Activated naive CD8-positive, alpha-beta T cell (primary cell): ENCODE results near the gene VAPB.

ENCODE experiments used
- H3K27ac Mint-ChIP-seq: one replicate; pipeline ENCODE4 v1.8.0; 2021; ENCODE audit warnings: mixed read lengths
- H3K27me3 Mint-ChIP-seq: one replicate; pipeline ENCODE4 v1.8.0; 2021; ENCODE audit warnings: mixed read lengths
- H3K36me3 Mint-ChIP-seq: one replicate; pipeline ENCODE4 v1.8.0; 2021; ENCODE audit warnings: mixed read lengths
- H3K4me1 Mint-ChIP-seq: one replicate; pipeline ENCODE4 v1.8.0; 2021; ENCODE audit warnings: low read depth, mixed read lengths
- H3K4me3 Mint-ChIP-seq: one replicate; pipeline ENCODE4 v1.8.0; 2021; ENCODE audit warnings: mild to moderate bottlenecking, mixed read lengths
- H3K9me3 Mint-ChIP-seq: one replicate; pipeline ENCODE4 v1.8.0; 2021; ENCODE audit warnings: low read depth, mixed read lengths

Gene VAPB

DNA sequence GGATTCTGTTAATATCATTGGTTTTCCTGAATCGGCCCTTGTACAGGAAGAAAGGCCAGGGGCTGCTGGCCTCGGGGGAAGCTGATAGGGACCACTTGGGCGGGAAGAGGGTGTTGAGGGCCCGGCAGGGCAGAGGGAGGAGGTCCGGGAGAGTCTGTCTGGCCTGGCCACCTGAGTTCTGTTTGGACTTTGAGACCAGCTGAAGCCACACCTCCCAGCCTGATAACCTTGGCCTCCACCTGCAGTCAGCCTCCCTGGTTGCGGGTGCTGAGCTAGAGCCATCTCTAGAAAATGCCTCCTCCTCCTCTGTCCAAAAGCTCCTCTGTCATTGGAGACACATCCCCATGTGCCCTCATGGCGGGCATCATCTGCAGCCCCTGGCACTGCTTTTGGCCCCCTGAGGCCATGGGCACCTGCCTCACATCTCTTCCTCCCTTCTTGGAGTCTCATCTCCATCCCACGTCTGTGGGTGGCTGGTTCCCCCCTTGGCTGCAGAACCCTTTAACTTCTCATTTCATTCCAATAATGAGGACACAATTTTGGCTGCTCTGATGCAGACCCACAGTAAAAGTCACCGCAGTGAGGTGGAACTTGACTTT is 109.5 kb downstream of the VAPB start:
- Mint-ChIP-seq H3K9me3 (peaks cover 8% of the 10 kb centered on the region), H3K27me3 (peaks cover 1% of the 10 kb centered on the region), H3K4me3 (no peak overlapping the region), H3K4me1 (no peaks in the 10 kb centered on the region), H3K36me3 (peaks cover 6% of the 10 kb centered on the region), H3K27ac (no peak overlapping the region)

DNA sequence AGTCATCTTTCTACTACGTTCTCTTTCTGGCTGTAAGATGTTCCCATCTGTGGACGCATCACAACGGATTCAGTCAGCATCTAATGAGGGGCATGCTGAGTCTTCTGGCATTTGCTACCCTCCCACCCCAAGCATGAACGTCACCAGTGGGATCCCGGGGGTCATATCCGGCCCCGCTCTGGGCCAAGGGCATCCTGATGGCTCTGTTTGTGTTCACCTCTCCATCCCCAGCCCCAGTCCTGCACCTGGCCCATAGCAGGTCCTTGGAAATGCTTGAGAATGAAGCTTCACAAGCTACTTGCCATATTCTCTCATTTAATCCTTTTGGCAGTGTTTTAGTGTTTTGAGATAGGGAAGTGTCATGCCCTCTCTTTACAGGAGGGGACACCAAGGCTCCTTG is 111.2 kb downstream of the VAPB start:
- Mint-ChIP-seq H3K27ac (no peak overlapping the region), H3K4me1 (no peaks in the 10 kb centered on the region), H3K27me3 (peaks cover 1% of the 10 kb centered on the region), H3K36me3 (peaks cover 8% of the 10 kb centered on the region), H3K9me3 (peaks cover 14% of the 10 kb centered on the region), H3K4me3 (no peak overlapping the region)
